HG03175 (cell line): ENCODE measurements around the gene METTL21A.
A peak's percentile ranks its signal among the peaks of the same experiment; 100 is the strongest.
"Not testable (repeated sequence)": the region's sequence is repeated elsewhere in the genome, so short reads cannot be mapped to it uniquely, and the experiment has no call there.

Experiments
- ATAC-seq: cut with Tn5 transposase; IDR thresholded peaks from one replicate; pipeline ENCODE4 v1.9.1; 2021; ENCODE audit warnings: mild to moderate bottlenecking, moderate library complexity; ENCODE audit not compliant: unreplicated experiment

Gene METTL21A

DNA sequence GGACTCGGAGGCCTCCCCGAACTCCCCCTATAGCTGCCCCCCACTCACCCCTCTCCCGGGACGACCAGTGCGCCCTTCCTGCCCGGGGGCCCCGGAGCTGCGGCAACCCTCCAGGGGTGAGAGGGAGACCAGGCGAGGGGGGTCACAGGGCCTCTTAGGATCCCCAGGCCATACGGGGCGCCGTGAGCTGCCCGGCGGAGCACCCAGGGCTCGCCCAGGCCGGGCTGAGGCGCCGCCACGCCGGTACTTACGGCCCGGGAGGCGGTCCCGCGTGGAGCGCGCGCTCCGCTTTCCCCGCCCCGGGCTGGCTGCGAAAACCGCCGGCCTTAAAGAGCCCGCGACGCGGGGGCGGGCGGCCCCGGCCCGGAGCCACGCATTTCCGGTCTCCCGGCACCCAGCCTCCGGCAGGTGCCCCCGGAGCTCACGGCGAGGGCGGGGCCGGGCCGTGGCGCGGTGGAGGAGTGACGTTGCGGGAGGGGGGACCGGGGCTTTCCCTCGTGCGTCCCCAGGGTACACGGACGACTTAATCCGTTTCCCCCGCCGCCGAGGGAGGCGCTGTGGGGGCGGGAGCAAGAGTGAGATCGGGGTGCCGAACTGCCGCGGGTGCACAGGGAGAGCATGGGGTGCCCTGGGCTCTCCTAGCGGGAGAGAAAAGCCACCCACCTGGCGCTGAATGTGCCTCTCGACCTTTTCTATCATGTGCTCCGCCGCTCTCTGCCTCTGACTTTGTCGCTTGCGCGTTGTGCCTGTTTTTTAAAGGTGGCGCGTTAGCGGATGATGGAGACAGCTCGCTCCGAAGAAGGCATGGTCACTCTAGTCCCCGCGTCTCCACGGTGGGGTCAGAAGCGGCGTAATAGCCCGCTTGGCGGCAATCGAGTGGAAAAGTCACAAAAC is at the start of gene METTL21A:
Gene METTL21A, minus strand, starts transcription at position 381 of the 894 bp plus-strand sequence. CDS start 1,019 bp downstream, outside the sequence.
- ATAC-seq, result peak; percentile 62

DNA sequence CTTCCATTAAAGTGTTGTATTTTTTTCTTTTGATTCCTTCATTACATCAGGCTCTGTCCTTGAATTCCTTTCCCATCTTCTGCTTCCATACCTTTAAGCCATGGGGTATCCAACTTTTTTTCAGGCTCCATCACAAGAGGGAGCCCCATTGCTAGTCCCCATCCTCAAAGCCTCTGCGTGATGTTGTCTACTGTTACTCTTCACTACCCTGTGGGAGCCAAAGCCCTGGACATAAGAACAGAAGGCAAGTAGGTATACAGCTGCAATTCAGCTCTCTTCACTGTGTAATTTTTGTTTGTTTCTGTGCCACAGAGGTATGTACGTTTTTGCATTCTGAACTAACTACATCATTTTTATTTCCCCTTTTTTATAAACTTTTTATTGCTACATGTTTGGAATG is 49.6 kb upstream of the METTL21A start:
- no peak for ATAC-seq

DNA sequence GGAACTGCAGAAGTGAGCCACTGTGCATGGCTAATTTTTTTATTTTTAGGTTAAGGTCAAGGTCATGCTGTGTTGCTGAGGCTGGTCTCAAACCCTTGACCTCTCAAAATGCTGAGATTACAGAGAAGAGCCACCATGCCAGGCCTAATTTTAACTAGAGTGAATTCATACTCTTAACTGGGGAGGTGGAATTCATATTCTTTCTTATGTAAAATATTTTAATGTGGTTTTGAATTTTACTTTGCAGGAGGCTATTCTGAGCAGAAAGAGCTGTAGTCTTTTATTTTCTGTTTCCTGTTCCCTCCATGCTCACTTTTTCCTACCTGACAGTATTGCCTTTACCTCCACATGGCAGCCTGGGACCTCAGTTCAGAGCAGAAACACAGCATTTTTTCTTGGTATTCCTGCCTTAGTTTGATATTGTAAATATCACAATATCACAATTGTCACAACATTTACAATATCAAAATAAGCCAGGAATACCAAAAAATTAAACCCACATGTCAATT is 49.1 kb upstream of the METTL21A start:
- no peak for ATAC-seq

DNA sequence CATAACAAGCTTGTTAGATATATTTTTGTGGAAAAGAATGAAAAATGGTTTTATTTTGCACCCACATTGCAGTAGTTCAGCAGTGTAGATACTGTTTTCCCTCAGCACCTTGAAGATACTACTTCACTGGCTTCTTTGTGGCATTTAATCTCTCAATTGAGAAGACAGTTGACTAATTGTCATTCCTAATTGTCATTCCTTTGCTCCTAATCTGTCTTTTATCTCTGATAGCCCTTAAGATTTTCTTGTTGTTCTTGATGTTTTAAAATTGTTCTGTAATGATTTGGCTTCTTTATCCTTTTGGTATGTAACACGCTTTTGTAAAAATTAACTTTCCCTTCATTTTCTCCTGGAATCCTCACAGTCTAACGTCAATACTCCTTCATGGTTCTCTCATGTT is 48.2 kb upstream of the METTL21A start:
- no peak for ATAC-seq

DNA sequence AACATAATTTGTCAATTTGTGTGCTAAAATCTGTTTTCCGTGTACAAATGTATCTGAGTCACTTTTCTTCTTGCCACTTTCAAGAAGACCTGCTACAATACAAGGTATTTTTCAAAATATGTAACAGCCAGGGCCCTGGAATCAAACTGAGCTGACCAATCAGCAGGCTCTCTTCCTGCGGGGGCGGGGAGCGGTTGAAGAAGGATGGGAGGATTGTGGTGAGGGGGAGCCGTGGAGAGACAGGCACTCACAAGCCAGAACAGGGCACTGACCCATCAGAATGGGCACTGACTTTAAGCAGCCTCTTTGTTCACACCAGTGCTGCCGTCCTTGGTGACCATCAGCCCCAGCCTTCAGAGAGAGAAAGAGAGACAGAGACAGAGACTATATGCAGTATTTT is 45.7 kb upstream of the METTL21A start:
- no peak for ATAC-seq

DNA sequence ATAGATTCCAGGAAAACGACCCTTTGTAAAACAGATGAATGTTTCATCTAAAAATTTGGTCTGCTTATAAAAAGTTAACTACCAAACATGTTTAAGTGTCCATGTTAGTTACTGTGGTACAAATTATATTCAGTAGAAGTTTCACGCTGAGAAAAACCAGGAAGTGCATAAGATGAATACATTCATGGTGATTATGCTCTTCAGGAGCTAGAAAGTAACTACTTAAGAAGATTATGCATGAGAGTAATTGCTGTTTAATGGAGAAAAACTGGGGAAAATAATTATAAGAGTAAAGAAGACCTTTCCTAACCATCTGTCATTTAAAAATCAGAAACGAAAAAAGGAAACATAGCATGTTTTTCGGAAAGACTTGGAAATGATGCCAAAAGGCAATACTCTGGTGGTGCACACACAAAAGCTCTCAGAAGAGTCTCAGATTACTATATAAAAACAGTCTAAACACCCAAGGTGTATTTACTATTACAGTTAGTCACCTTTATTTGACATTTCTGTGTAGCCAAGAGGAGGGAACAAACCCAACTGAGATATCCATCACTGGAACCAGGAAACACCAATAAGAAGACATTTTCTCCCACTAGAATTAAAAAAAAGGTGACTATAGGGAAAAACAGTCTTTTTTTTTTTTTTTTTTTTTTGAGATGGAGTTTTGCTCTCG is 38.8 kb upstream of the METTL21A start:
- ATAC-seq, result no peak

DNA sequence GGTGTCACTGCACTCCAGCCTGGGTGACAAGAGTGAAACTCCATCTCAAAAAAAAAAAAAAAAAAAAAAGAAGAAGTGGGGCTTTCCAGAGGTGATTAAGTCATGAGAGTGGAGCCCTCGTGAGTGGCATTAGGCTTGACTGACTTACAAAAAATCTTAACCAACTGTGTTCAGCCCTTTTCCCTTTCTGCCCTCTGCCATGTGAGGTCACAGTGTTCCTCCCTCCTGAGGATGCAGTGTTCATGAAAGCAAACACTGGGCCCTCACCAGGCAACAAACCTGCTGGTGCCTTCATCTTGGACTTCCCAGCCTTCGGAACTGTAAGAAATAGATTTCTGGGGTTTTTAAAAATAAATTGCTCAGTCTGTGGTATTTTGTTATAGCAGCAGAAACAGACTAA is 37.0 kb upstream of the METTL21A start:
- ATAC-seq, result peak; percentile 95

DNA sequence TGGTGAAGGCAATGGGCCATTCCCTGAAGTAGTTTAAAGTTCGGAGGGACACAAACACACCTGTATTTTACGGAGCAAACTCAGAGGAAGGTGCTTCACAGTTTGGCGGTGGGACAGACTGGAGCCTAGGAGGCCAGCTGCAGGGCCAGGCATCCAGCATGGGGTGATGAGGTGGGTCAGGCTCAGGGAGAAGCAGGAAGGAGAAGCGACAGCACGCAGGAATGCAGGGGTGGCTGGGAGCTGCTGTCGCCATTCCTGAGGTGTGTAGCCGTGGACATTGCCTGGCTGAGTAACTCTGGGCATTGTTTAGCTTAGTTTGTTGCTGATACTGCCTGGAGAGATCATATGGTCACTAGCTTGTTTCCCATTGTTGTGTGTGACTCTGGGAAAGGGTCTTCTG is 35.8 kb upstream of the METTL21A start:
- ATAC-seq, result no peak

DNA sequence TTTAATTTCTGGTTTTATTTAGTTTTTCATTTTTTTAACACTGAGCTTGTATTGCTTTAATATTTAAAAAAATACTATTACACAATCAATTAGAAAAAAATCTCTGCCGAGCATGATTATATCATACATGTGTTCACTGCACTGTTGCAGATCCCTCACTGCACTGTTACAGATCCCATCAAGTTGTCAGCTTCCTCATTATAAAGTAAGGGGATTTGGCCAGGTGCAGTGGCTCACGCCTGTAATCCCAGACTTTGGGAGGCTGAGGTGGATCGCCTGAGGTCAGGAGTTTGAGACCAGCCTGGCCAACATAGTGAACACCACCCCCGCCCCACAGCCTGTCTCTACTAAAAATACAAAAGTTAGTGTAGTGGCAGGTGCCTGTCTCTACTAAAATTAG is 33.0 kb upstream of the METTL21A start:
- ATAC-seq, result no peak

DNA sequence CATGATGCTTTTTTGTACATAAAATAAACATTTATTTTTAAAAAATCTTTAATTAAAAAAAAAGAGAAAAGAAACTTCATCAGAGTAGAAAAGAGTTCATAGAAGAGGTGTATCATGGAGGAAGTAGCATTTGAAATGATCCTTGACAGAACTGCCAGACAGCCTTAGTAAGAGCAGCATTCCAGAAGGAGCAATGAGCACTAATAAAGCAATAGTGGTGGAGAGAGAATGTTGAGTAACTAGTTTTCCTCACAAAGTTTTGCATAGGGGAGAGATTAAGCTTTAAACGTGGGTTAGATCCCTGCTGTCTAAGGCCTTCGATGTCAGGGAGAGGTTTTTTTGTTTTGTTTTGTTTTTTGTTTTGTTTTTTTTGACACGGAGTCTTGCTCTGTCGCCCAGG is 29.8 kb upstream of the METTL21A start:
- ATAC-seq, result no peak

DNA sequence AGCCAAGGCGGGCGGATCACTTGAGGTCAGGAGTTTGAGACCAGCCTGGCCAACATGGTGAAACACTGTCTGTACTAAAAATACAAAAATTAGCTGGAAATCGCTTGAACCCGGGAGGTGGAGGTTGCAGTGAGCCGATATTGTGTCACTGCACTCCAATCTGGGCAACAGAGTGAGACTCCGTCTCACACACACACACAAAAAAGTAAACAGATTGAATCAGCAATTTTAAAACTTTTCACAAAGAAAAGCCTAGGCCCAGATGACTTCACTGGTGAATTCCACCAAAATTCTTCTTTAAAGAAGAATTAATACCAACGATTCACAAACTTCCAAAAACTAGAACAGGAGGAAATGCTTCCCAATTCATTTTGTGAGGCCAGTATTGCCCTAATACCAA is 21.4 kb upstream of the METTL21A start:
- ATAC-seq, result not testable (repeated sequence)

DNA sequence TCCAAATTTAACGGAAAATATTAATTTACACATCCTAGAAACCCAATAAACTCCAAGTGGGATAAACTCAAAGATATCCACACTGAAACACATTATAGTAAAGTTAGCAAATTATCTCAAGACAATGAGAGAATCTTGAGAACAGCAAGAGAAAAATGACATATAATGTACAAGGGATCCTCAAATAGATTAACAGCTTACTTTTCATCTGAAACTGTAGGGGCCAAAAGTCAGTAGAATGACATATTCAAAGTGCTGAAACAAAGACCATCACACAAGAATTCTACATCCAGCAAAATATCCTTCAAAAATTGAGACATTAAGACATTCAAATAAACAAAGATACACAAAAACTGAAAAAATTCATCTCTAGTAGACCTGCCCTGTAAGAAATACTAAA is 18.7 kb upstream of the METTL21A start:
- ATAC-seq, result no peak

DNA sequence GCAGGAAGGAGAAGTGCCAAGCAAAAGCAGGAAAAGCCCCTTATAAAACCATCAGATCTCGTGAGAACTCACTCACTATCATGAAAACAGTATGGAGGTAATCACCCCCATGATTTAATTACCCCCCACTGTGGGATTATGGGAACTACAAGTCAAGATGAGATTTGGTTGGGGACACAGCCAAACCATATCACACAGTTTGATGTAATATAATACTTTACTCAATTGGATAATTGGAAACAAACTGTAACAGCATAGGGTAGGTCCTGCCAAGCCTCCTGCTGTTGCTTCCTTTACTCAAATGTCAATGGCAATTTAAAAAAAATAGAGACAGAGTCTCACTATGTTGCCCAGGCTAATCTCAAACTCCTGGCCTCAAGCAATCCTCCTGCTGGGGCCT is 15.5 kb upstream of the METTL21A start:
- ATAC-seq, result no peak

DNA sequence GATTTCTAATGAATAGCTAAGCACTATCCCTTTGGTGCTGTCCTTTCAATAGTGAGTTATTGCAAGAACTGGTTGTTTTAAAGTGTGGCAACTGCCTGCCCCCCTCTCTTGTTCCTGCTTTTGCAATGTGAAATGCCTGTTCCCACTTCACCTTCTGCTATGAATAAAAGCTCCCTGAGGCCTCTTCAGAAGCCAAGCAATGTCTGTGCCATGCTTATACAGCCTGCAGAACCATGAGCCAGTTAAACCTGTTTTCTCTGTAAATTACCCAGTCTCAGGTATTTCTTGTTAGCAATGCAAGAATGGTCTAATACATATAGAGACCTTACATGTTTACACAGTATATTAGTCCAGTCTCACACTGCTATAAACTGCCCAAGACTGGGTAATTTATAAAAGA is 15.0 kb upstream of the METTL21A start:
- no peak for ATAC-seq

DNA sequence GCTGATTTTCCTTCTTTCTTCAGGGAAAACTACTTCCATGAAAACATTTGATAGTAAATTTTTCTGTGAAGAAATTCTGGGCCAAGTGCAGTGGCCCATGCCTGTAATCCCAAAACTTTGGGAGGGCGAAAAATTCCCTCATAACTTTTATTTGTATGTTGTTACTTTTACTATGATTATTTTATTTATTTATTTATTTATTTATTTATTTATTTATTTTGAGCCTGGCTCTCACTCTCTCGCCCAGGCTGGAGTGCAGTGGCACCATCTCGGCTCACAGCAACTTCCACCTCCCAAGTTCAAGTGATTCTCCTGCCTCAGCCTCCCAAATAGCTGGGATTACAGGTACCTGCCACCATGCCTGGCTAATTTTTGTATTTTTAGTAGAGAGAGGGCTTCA is 14.1 kb upstream of the METTL21A start:
- not testable (repeated sequence) for ATAC-seq

DNA sequence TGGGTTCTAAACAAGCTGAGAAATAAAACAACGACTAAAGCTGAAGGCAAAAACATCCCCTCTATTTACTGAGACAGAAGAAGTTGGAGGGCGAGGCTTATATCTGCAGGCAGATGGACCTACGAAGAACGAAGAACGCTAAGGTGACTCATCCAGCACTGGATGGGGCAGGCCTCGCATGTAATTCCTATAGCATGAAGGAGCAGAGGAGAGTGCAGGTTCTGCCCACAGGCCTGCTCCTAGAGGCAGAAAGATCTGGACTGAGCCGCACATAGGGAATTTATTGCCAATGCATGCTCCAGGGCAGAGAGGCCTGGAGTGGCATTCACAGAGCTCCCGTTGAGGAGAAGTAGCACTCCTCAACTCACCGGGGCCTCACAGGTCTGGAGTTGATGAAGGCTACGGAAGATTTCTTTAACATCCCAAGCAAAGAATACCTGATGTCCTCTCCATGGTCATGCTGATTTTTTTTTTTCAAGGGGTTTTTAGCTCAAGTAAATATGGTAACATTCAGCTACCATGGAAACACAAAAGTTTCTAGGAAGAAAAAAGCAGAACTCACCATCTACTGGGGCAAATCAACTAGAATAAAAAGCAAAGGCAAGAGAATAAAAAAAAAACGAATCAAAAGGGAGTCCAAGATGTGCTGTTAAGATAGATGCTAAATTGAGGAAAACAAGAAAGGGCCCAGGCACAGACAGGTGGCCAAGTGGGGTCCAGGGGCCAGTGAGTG is 10.4 kb upstream of the METTL21A start:
- no peak for ATAC-seq

DNA sequence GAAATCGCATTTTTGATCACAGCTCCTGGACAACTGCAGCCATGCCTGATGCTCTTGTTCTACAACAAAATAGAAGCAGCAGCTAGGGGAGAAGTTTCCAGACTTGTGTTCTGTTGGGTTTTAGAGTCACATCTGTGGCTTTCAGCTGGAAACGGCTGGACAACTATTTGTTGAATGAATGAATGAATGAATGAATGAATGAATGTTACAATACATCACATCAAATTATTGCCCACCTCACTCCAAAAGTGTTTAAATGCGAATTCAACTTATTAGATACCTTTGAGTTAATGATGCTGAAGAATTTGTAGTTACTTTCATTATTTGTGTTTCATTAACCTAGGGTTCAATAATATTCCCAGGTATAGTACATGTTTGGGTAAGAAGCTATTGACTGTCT is 8.5 kb upstream of the METTL21A start:
- no peak for ATAC-seq

DNA sequence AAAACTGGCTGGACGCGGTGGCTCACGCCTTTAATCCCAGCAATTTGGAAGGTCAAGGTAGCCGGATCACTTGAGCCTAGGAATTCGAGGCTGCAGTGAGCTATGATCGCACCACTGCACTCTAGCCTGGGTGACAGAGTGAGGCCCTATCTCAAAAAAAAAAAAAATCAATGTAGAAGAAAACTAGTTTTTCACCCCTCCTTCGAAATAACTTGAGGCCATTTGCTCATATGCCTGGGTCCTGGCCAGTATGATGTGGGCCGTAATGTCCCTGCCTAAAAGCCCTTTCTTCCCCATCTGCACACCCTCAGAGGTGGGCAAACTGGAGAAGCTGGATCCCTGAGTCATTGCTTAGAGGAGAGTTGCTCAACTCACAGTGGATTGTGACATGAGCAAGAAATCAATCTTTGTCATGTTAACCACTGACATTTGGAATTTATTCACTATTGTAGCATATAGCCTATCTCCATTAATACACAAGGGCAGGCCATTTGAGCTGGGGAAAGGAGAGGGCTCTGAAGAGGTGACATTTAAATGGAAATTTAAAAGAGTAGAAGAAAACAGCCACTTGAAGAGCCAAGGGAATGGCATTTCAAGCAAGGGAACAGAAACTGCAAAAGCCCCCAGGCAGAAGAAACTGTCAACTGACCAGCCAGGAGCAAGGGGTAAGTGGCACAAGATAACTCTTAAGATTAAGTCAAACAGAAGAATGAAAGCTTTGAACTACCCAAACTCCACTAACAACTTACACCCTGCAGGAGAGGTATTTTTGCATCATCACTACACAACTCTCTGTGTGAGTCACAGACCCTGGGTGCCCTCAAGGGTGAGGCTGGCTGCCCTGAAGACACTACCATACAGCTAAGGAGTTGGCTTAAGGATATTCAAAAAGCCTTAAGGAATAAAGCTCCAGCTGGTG is 7.6 kb upstream of the METTL21A start:
- no peak for ATAC-seq

DNA sequence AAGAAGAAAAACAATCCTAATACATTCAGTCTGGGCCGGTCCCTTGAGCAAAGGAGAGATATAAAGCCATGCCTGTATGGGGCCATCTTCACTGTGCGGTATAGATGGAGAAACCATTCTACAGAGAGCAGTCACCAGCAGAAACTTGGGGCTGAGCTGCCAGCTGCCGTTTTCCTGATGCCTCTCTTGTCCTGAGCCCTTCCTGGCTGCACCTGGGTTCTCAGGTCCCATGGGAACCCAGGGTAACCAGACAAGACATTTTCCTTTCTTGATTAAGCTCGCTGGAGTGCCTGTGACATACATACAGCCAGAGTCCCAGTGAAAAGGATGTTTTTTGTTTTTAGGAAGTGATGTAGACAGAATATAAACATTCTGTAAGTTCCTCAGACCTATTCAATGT is 5.3 kb upstream of the METTL21A start:
- no peak for ATAC-seq

DNA sequence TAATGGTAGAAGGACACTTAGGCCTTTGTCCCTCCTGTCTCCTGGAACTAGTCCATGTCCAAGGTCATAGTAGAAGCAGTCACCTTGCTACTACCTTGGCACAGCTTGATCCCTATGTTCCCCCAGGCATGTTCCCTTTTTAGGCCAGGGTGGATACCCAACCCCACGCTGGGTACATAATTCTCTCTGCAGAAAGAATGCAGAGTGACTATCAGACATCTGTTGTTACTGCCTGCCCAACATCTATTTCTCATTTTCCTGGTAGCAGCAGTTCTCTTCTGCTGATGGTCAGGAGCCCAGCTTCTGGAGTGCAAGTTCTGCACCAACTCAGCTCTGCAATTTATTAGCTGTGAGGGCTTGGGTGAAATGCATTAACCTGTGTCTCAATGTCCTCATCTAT is 4.4 kb upstream of the METTL21A start:
- no peak for ATAC-seq
